HG03025 (cell line): Measurements from ENCODE around the gene ATG13.

Source experiments
- ATAC-seq: cut with Tn5 transposase; IDR thresholded peaks from one replicate; pipeline ENCODE4 v1.9.1; 2021; ENCODE audit warnings: mild to moderate bottlenecking, moderate library complexity; ENCODE audit not compliant: unreplicated experiment, low FRiP score

ATG13 gene

GRCh38 chr11:46604796-46605195 is 12.6 kb upstream of the ATG13 start:
- no peak for ATAC-seq

GRCh38 chr11:46607516-46607915 is 9.8 kb upstream of the ATG13 start:
- ATAC-seq = no peak

- ATAC-seq = no peak
These were observed 8.0 kb upstream of the ATG13 start for GRCh38 chr11:46609386-46609785.

GRCh38 chr11:46611526-46612304 is 5.6 kb upstream of the ATG13 start:
- ATAC-seq = no peak

GRCh38 chr11:46612326-46612725 is 5.0 kb upstream of the ATG13 start:
- no peak for ATAC-seq

- ATAC-seq = no peak
These were observed 1.6 kb upstream of the ATG13 start for GRCh38 chr11:46615756-46616155.

- no peak for ATAC-seq
These were observed 711 bp upstream of the ATG13 start for GRCh38 chr11:46616551-46617133.

GRCh38 chr11:46617972-46618314 is 590 bp downstream of the ATG13 start:
- ATAC-seq = no peak

- no peak for ATAC-seq
These were observed 1.5 kb downstream of the ATG13 start for GRCh38 chr11:46618837-46619236.

GRCh38 chr11:46625406-46625805 is 8.1 kb downstream of the ATG13 start:
- ATAC-seq = no peak

GRCh38 chr11:46628961-46629360 is 11.6 kb downstream of the ATG13 start:
- ATAC-seq = no peak

- no peak for ATAC-seq
These were observed 12.9 kb downstream of the ATG13 start for GRCh38 chr11:46630237-46630636.

GRCh38 chr11:46631676-46632075 is 14.3 kb downstream of the ATG13 start:
- ATAC-seq = no peak

- no peak for ATAC-seq
These were observed 15.1 kb downstream of the ATG13 start for GRCh38 chr11:46632502-46632901.

GRCh38 chr11:46633291-46634217 is 16.2 kb downstream of the ATG13 start:
- ATAC-seq = no peak

- ATAC-seq = no peak
These were observed 18.3 kb downstream of the ATG13 start for GRCh38 chr11:46635557-46636139.

- no peak for ATAC-seq
These were observed 20.2 kb downstream of the ATG13 start for GRCh38 chr11:46637546-46637945.

GRCh38 chr11:46639197-46639839 is 22.0 kb downstream of the ATG13 start:
- ATAC-seq = no peak

- no peak for ATAC-seq
These were observed 22.9 kb downstream of the ATG13 start for GRCh38 chr11:46640036-46640788.

- no peak for ATAC-seq
These were observed 24.3 kb downstream of the ATG13 start for GRCh38 chr11:46641639-46642038.
